SK-N-SH treated with all-trans-retinoic acid at 6 μM for 48 hours (cell line): ENCODE results near the gene NFE2L1.

Source experiments
- ATAC-seq: fragments of 200-7000 bp; cut with Tn5 transposase; 3 replicates; pipeline ENCODE4 v1.9.1; 2020; ENCODE audit warnings: mild to moderate bottlenecking, moderate library complexity
- ARNTL ChIP-seq: fragments of 450-650 bp; formaldehyde crosslinking; IDR thresholded peaks from 2 replicates; pipeline ENCODE4 v1.5.0; 2020; ENCODE audit warnings: low read depth, mild to moderate bottlenecking, moderate library complexity, borderline replicate concordance
- BACH2 ChIP-seq: fragments of 250-450 bp; sonication (Bioruptor Pico); IDR thresholded peaks from 2 replicates; pipeline ENCODE4 v1.9.0; 2021; ENCODE audit warnings: mild to moderate bottlenecking, borderline replicate concordance
- CSDC2 ChIP-seq: fragments of 250-450 bp; sonication (Bioruptor Pico); IDR thresholded peaks from 2 replicates; pipeline ENCODE4 v1.5.0; 2020; ENCODE audit warnings: mild to moderate bottlenecking, moderate library complexity
- ESRRG ChIP-seq: fragments of 250-450 bp; sonication (Bioruptor Pico); IDR thresholded peaks from 2 replicates; pipeline ENCODE4 v1.6.1; 2021; ENCODE audit warnings: mild to moderate bottlenecking
- GLIS3 ChIP-seq: fragments of 250-450 bp; sonication (Bioruptor Pico); IDR thresholded peaks from 2 replicates; pipeline ENCODE4 v1.5.0; 2020; ENCODE audit warnings: mild to moderate bottlenecking, moderate library complexity
- OSR1 ChIP-seq: fragments of 250-450 bp; sonication (Bioruptor Pico); IDR thresholded peaks from 2 replicates; pipeline ENCODE4 v1.8.0; 2022; ENCODE audit warnings: moderate library complexity, mild to moderate bottlenecking, inconsistent platforms
- POU6F1 ChIP-seq: fragments of 250-450 bp; sonication (Bioruptor Pico); IDR thresholded peaks from 2 replicates; pipeline ENCODE4 v1.8.0; 2021; ENCODE audit warnings: low read depth, mild to moderate bottlenecking, moderate library complexity, borderline replicate concordance
- PPARA ChIP-seq: fragments of 250-450 bp; sonication (Bioruptor Pico); IDR thresholded peaks from 2 replicates; pipeline ENCODE4 v1.5.0; 2020; ENCODE audit warnings: mild to moderate bottlenecking, borderline replicate concordance
- SNAI2 ChIP-seq: fragments of 250-450 bp; sonication (Bioruptor Pico); IDR thresholded peaks from 2 replicates; pipeline ENCODE4 v1.5.0; 2020; ENCODE audit warnings: mild to moderate bottlenecking, moderate library complexity
- TCF4 ChIP-seq: fragments of 250-450 bp; sonication (Bioruptor Pico); IDR thresholded peaks from 2 replicates; pipeline ENCODE4 v1.8.0; 2021; ENCODE audit warnings: mild to moderate bottlenecking, moderate library complexity, borderline replicate concordance
- TOX ChIP-seq: fragments of 250-450 bp; sonication (Bioruptor Pico); IDR thresholded peaks from 2 replicates; pipeline ENCODE4 v1.8.0; 2021; ENCODE audit warnings: mild to moderate bottlenecking, moderate library complexity, borderline replicate concordance
- TSHZ2 ChIP-seq: fragments of 250-450 bp; sonication (Bioruptor Pico); IDR thresholded peaks from 2 replicates; pipeline ENCODE4 v1.5.0; 2020; ENCODE audit warnings: mild to moderate bottlenecking, moderate library complexity
- ZC3H10 ChIP-seq: fragments of 250-450 bp; sonication (Bioruptor Pico); IDR thresholded peaks from 2 replicates; pipeline ENCODE4 v1.5.1; 2021; ENCODE audit warnings: mild to moderate bottlenecking, moderate library complexity
- ZFP3 ChIP-seq: fragments of 250-450 bp; sonication (Bioruptor Pico); IDR thresholded peaks from 2 replicates; pipeline ENCODE4 v1.5.0; 2020; ENCODE audit warnings: mild to moderate bottlenecking, moderate library complexity
- ZFP30 ChIP-seq: fragments of 450-650 bp; formaldehyde crosslinking; IDR thresholded peaks from 2 replicates; pipeline ENCODE4 v1.5.0; 2022; ENCODE audit warnings: mild to moderate bottlenecking, moderate library complexity
- ZNF565 ChIP-seq: fragments of 450-650 bp; formaldehyde crosslinking; conservative IDR thresholded peaks from 2 replicates; pipeline ENCODE4 v1.5.0; 2020; ENCODE audit warnings: low read depth, mild to moderate bottlenecking, moderate library complexity
- TF ChIP-seq, protein P1 (sequence below): fragments of 250-450 bp; sonication (Bioruptor Pico); IDR thresholded peaks from 2 replicates; pipeline ENCODE4 v1.8.0; 2020; ENCODE audit warnings: mild to moderate bottlenecking, moderate library complexity, borderline replicate concordance
- TF ChIP-seq, protein P2 (sequence below): fragments of 250-450 bp; sonication (Bioruptor Pico); IDR thresholded peaks from 2 replicates; pipeline ENCODE4 v1.5.1; 2020; ENCODE audit warnings: low read depth, mild to moderate bottlenecking, moderate library complexity

NFE2L1 gene

DNA sequence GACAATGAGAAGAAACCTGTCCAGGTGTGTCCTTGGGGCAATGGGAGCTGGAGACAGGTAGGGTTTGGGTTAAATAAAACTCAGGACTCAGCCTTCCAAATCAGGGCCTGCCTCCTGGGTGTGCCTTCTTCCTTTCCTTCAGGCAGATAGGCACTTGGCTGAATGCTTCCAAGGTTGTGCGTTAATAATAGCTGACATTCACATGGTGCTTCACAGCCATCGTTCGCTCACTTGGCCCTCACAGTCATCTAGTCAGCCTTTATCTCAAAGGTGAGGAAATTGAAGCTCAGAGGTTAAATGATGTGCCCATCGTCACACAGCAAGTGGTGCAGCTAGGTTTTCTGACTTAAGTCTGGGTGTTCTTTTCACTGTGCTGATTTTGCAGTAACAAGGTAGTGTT lies 9.5 kb downstream of the NFE2L1 start:
- no peak for TF ChIP-seq CSDC2 (CRISPR knock-in tag)
- TF ChIP-seq PPARA (CRISPR knock-in tag): no peak
- no peak for TF ChIP-seq ZNF565 (CRISPR knock-in tag)
- TF ChIP-seq GLIS3 (CRISPR knock-in tag): no peak
- TF ChIP-seq, protein P1, sequence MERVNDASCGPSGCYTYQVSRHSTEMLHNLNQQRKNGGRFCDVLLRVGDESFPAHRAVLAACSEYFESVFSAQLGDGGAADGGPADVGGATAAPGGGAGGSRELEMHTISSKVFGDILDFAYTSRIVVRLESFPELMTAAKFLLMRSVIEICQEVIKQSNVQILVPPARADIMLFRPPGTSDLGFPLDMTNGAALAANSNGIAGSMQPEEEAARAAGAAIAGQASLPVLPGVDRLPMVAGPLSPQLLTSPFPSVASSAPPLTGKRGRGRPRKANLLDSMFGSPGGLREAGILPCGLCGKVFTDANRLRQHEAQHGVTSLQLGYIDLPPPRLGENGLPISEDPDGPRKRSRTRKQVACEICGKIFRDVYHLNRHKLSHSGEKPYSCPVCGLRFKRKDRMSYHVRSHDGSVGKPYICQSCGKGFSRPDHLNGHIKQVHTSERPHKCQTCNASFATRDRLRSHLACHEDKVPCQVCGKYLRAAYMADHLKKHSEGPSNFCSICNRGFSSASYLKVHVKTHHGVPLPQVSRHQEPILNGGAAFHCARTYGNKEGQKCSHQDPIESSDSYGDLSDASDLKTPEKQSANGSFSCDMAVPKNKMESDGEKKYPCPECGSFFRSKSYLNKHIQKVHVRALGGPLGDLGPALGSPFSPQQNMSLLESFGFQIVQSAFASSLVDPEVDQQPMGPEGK: no peak
- no peak for TF ChIP-seq ESRRG (CRISPR knock-in tag)
- no peak for TF ChIP-seq POU6F1 (CRISPR knock-in tag)
- no peak for ATAC-seq

GRCh38 chr17:48058393-48059124 lies 10.4 kb downstream of the NFE2L1 start:
- ATAC-seq: no peak
- TF ChIP-seq ZNF565 (CRISPR knock-in tag): no peak
- no peak for TF ChIP-seq ARNTL
- no peak for TF ChIP-seq PPARA (CRISPR knock-in tag)
- TF ChIP-seq GLIS3 (CRISPR knock-in tag): no peak
- no peak for TF ChIP-seq ZFP30 (CRISPR knock-in tag)
- no peak for TF ChIP-seq CSDC2 (CRISPR knock-in tag)
- no peak for TF ChIP-seq SNAI2 (CRISPR knock-in tag)
- TF ChIP-seq POU6F1 (CRISPR knock-in tag): no peak
- TF ChIP-seq TOX (CRISPR knock-in tag): no peak

DNA sequence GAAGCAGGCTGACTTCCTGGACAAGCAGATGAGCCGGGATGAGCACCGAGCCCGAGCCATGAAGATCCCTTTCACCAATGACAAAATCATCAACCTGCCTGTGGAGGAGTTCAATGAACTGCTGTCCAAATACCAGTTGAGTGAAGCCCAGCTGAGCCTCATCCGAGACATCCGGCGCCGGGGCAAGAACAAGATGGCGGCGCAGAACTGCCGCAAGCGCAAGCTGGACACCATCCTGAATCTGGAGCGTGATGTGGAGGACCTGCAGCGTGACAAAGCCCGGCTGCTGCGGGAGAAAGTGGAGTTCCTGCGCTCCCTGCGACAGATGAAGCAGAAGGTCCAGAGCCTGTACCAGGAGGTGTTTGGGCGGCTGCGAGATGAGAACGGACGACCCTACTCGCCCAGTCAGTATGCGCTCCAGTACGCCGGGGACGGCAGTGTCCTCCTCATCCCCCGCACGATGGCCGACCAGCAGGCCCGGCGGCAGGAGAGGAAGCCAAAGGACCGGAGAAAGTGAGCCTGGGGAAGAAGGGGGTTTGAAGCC lies 11.0 kb downstream of the NFE2L1 start:
- ATAC-seq: no peak
- TF ChIP-seq ZFP30 (CRISPR knock-in tag): no peak
- TF ChIP-seq TSHZ2 (CRISPR knock-in tag): no peak
- TF ChIP-seq ZFP3 (CRISPR knock-in tag): no peak
- no peak for TF ChIP-seq TCF4 (CRISPR knock-in tag)
- TF ChIP-seq ZC3H10 (CRISPR knock-in tag): no peak
- TF ChIP-seq PPARA (CRISPR knock-in tag): no peak
- no peak for TF ChIP-seq BACH2
- no peak for TF ChIP-seq ZNF565 (CRISPR knock-in tag)
- no peak for TF ChIP-seq OSR1
- TF ChIP-seq, protein P2, sequence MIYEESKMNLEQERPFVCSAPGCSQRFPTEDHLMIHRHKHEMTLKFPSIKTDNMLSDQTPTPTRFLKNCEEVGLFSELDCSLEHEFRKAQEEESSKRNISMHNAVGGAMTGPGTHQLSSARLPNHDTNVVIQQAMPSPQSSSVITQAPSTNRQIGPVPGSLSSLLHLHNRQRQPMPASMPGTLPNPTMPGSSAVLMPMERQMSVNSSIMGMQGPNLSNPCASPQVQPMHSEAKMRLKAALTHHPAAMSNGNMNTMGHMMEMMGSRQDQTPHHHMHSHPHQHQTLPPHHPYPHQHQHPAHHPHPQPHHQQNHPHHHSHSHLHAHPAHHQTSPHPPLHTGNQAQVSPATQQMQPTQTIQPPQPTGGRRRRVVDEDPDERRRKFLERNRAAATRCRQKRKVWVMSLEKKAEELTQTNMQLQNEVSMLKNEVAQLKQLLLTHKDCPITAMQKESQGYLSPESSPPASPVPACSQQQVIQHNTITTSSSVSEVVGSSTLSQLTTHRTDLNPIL: no peak
- TF ChIP-seq SNAI2 (CRISPR knock-in tag): no peak
- no peak for TF ChIP-seq CSDC2 (CRISPR knock-in tag)
- no peak for TF ChIP-seq ESRRG (CRISPR knock-in tag)
